GF-D8 (cell line): Measurements from ENCODE around the gene SLC4A4.

Source experiments
- DNase-seq: peaks from one replicate; lab custom pipeline; 2025; lab: John Stamatoyannopoulos, UW

Gene SLC4A4

GRCh38 chr4:71472946-71473345, 134.1 kb downstream of the SLC4A4 start:
- DNase-seq = no peak

- DNase-seq = no peak
Measured at GRCh38 chr4:71473541-71474240, 134.9 kb downstream of the SLC4A4 start.

GRCh38 chr4:71474731-71475130, 135.9 kb downstream of the SLC4A4 start:
- DNase-seq = no peak

- no peak for DNase-seq
Measured at GRCh38 chr4:71476240-71476639, 137.4 kb downstream of the SLC4A4 start.

GRCh38 chr4:71486550-71487343, 147.9 kb downstream of the SLC4A4 start:
- no peak for DNase-seq

- DNase-seq = no peak
Measured at GRCh38 chr4:71487344-71487920, 148.6 kb downstream of the SLC4A4 start.

- DNase-seq = no peak
Measured at GRCh38 chr4:71494539-71494938, 155.7 kb downstream of the SLC4A4 start.

- no peak for DNase-seq
Measured at GRCh38 chr4:71495454-71495853, 156.6 kb downstream of the SLC4A4 start.

GRCh38 chr4:71497078-71497477, 158.3 kb downstream of the SLC4A4 start:
- DNase-seq = no peak

- no peak for DNase-seq
Measured at GRCh38 chr4:71498002-71498401, 159.2 kb downstream of the SLC4A4 start.

GRCh38 chr4:71498625-71499024, 159.8 kb downstream of the SLC4A4 start:
- no peak for DNase-seq

- no peak for DNase-seq
Measured at GRCh38 chr4:71501992-71502391, 163.2 kb downstream of the SLC4A4 start.

GRCh38 chr4:71518283-71518989, 179.6 kb downstream of the SLC4A4 start:
- DNase-seq = no peak

GRCh38 chr4:71520308-71520707, 181.5 kb downstream of the SLC4A4 start:
- DNase-seq = no peak

GRCh38 chr4:71520850-71521249, 182.0 kb downstream of the SLC4A4 start:
- DNase-seq = no peak

GRCh38 chr4:71524756-71525155, 185.9 kb downstream of the SLC4A4 start:
- no peak for DNase-seq

GRCh38 chr4:71526637-71527406, 188.0 kb downstream of the SLC4A4 start:
- DNase-seq = no peak

- no peak for DNase-seq
Measured at GRCh38 chr4:71532407-71532806, 193.6 kb downstream of the SLC4A4 start.

- no peak for DNase-seq
Measured at GRCh38 chr4:71533121-71533520, 194.3 kb downstream of the SLC4A4 start.

GRCh38 chr4:71537551-71538065, 198.8 kb downstream of the SLC4A4 start:
- no peak for DNase-seq

- DNase-seq = no peak
Measured at GRCh38 chr4:71538528-71538927, 199.7 kb downstream of the SLC4A4 start.
